Right lobe of liver (tissue), 4 donors: ENCODE data around the gene CRK.

Experiments
- CTCF ChIP-seq, 4 donors: fragments of 200-600 bp in 3 of 4; fragments of 450-650 bp in 1 of 4; IDR thresholded peaks; one replicate each; pipeline versions ENCODE4 v1.5.1 to v1.8.0; 2016 to 2022; ENCODE audit warnings: antibody characterized with exemption in 4 of 4, mild to moderate bottlenecking in 2 of 4
- POLR2A ChIP-seq: fragments of 450-650 bp; IDR thresholded peaks from one replicate; pipeline ENCODE4 v1.6.1; 2017; ENCODE audit warnings: antibody characterized with exemption, mild to moderate bottlenecking
- donor health status: DM: no; HTN: no; CAD: no.
- donor health status: DM: no; HTN: no; CAD: no.
- donor health status: DM: no; HTN: yes; CAD: no.

GRCh38 chr17:1402262-1402586, 53.8 kb downstream of the CRK start:
- TF ChIP-seq CTCF (IDR thresholded peaks at IDR 0.05), result no peak
- TF ChIP-seq POLR2A, result no peak
